ENCODE results near the gene OR4D2. TPM values are rescaled to one million over a fixed set of nuclear protein-coding genes. Genes with fewer than 3 reads are reported as not detected.
"Not testable (repeated sequence)": the region's sequence is repeated elsewhere in the genome, so short reads cannot be mapped to it uniquely, and the experiment has no call there.

The OR4D2 gene
- not detected for total RNA-seq

DNA sequence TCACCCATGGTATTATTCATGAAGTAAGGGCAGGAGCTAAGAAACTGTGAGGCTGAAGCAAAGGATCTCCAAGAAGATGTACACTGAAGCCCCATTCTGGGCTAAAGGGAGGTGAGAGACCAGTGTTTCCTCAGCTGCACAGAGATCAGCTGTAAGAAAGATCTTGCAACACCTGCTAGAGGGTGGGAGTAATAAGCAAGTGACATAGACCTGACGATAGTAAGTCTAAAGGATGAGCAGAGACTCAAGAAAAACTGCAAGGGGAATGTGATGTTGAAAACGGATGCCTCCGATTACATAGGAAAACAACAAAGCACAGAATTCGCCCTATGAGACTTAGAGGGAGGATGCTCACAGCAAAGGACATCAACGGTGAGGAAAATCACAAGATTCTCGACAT is at the start of gene OR4D2:
TSS of gene OR4D2 (plus strand) at position 301 of the 400 bp plus-strand sequence. CDS start 2,674 bp downstream, outside the sequence.
- no peak for DNase-seq
- Mint-ChIP-seq H3K27ac (no peak within 1 kb of the TSS), H3K27me3 (peaks cover 28% of the 10 kb centered on the region), H3K4me1 (peaks cover 36% of the 10 kb centered on the region), H3K4me3 (no peak within 1 kb of the TSS), H3K36me3 (ENCODE audit: low read depth) (peaks cover 3% of the 10 kb centered on the region), H3K9me3 (peaks cover 4% of the 10 kb centered on the region)
- ChIA-PET CTCF (no interaction called here), POLR2A (no interaction called here)

DNA sequence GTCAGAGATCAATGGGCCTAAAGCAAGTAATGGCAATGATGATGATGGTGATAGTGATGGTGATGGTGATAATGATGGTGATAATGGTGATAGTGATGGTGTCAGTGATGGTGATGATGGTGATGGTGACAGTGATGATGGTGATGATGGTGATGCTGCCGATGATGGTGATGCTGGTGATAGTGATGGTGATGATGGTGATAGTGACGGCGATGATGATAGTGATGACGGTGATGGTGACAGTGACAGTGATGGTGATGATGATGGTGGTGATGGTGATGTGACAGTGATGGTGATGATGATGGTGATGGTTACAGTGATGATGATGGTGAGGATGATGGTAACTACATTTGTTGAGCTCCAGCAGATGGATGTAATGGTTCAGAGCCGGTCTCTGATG is 49.4 kb upstream of the OR4D2 start:
- Mint-ChIP-seq H3K27ac (no peak overlapping the region), H3K27me3 (peaks cover 17% of the 10 kb centered on the region), H3K9me3 (no peaks in the 10 kb centered on the region), H3K4me3 (no peak overlapping the region), H3K4me1 (peaks cover 4% of the 10 kb centered on the region), H3K36me3 (ENCODE audit: low read depth) (no peaks in the 10 kb centered on the region)
- CTCF ChIA-PET: interaction anchor here (0.9 kb wide), 1 partner anchor 58 kb away, joined by 3 read pairs; no protein-coding TSS in a partner anchor
- POLR2A ChIA-PET: no interaction called here
- no peak for DNase-seq

DNA sequence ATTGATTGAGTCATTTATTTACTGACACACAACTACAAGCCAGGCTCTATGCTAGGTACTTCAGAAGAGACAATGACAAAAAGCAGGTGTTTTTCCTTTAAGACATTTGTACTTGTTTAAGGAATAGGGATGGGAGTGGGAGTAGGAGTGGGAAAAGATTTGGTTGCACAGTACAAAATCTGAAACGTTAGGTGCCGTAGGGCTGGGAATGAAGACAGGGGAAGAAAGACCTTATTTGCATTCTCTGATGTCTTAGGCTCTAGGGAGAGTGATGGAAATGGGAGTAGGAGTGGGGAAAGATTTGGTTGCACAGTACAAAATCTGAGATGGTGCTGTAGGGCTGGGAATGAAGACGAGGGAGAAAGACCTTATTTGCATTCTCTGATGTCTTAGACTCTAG is 47.3 kb upstream of the OR4D2 start:
- Mint-ChIP-seq H3K36me3 (ENCODE audit: low read depth) (no peaks in the 10 kb centered on the region), H3K9me3 (no peaks in the 10 kb centered on the region), H3K4me3 (no peak overlapping the region), H3K27ac (no peak overlapping the region), H3K27me3 (peaks cover 17% of the 10 kb centered on the region), H3K4me1 (peaks cover 6% of the 10 kb centered on the region)
- DNase-seq: no peak
- CTCF ChIA-PET: no interaction called here
- POLR2A ChIA-PET: no interaction called here

- Mint-ChIP-seq H3K27ac (no peak overlapping the region), H3K36me3 (ENCODE audit: low read depth) (no peaks in the 10 kb centered on the region), H3K27me3 (peaks cover 14% of the 10 kb centered on the region), H3K9me3 (no peaks in the 10 kb centered on the region), H3K4me3 (no peak overlapping the region), H3K4me1 (peaks cover 6% of the 10 kb centered on the region)
- DNase-seq: peak; percentile 77
- ChIA-PET CTCF (interaction anchor here (0.7 kb wide), 1 partner anchor 400 kb away, joined by 3 read pairs; no protein-coding TSS in a partner anchor), POLR2A (no interaction called here)
Observed at GRCh38 chr17:58120195-58120822, 46.5 kb upstream of the OR4D2 start.

DNA sequence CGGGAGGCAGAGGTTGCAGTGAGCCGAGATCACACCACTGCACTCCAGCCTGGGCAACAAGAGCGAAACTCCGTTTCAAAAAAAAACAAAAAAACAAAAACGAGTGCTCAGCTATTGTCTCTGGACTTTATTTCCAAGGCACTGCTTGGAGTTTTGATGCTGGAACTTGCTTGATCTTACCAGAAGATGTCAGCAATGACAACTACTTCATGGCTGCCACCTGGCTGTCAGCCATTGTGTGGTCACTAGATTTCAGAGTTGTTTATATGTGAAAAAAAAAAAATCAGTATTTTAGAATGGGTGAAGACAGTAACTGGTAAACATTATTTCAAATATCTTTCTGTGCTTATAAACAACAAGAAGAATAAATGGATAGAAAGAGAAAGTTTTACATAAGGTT is 44.9 kb upstream of the OR4D2 start:
- ChIA-PET CTCF (interaction anchor here (0.6 to 1.0 kb wide), 4 partner anchors 35 to 173 kb away, joined by 3 to 5 read pairs (median 5); no protein-coding TSS in a partner anchor), POLR2A (no interaction called here)
- H3K9me3 Mint-ChIP-seq: no peaks in the 10 kb centered on the region
- peak; percentile 63 for DNase-seq
- H3K4me3 Mint-ChIP-seq: no peak overlapping the region
- H3K27me3 Mint-ChIP-seq: peaks cover 16% of the 10 kb centered on the region
- no peaks in the 10 kb centered on the region for H3K36me3 Mint-ChIP-seq (ENCODE audit: low read depth)
- peaks cover 6% of the 10 kb centered on the region for H3K4me1 Mint-ChIP-seq
- H3K27ac Mint-ChIP-seq: no peak overlapping the region

GRCh38 chr17:58127846-58128245 is 38.9 kb upstream of the OR4D2 start:
- Mint-ChIP-seq H3K4me3 (no peak overlapping the region), H3K9me3 (no peaks in the 10 kb centered on the region), H3K27ac (no peak overlapping the region), H3K36me3 (ENCODE audit: low read depth) (no peaks in the 10 kb centered on the region), H3K27me3 (peaks cover 24% of the 10 kb centered on the region), H3K4me1 (peaks cover 4% of the 10 kb centered on the region)
- no peak for DNase-seq
- CTCF ChIA-PET: no interaction called here
- POLR2A ChIA-PET: interaction anchor here (0.5 kb wide), 1 partner anchor 298 kb away, joined by 3 read pairs; no protein-coding TSS in a partner anchor

DNA sequence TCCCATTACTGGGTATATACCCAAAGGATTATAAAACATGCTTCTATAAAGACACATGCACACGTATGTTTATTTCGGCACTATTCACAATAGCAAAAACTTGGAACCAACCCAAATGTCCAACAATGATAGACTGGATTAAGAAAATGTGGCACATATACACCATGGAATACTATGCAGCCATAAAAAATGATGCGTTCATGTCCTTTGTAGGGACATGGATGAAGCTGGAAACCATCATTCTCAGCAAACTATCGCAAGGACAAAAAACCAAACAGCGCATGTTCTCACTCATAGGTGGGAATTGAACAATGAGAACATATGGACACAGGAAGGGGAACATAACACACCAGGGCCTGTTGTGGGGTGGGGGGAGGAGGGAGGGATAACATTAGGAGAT is 34.1 kb upstream of the OR4D2 start:
- H3K9me3 Mint-ChIP-seq; H3K4me3 Mint-ChIP-seq; DNase-seq; H3K4me1 Mint-ChIP-seq; POLR2A ChIA-PET; CTCF ChIA-PET; H3K27ac Mint-ChIP-seq; H3K36me3 Mint-ChIP-seq (ENCODE audit: low read depth): not testable (repeated sequence)
- peaks cover 36% of the 10 kb centered on the region for H3K27me3 Mint-ChIP-seq

DNA sequence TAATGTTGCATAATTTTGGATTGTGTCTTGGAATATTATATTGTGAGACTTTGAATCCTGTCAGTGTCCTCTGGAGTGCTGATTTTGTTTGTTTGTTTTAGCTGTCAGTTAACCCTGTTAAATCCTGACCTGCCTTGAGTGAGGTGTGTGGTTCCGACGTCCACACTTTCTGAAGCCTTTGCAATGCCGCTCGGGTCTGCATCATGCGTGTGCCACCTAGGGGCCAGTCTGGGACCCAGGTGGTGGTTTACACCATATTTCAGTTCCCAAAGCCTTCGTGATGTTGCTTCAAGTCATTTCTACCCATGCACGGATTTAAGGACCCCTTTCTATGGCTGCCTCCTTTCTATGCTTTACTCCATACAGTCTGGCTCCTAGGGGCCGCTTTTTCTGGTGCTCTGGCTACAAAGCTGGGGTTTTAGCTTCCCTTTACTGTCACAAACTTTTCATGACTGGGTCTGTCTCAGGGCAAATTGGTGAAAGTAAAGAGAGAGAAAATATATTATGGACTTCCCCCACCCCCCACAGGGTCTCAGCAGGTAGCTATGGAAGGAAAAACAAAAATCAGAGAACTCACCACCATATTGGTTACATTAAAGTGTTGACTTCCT is 30.0 kb upstream of the OR4D2 start:
- Mint-ChIP-seq H3K27ac (no peak overlapping the region), H3K9me3 (peaks cover 4% of the 10 kb centered on the region), H3K4me3 (no peak overlapping the region), H3K4me1 (peaks cover 5% of the 10 kb centered on the region), H3K27me3 (peaks cover 31% of the 10 kb centered on the region), H3K36me3 (ENCODE audit: low read depth) (no peaks in the 10 kb centered on the region)
- CTCF ChIA-PET: interaction anchor here (0.6 to 1.3 kb wide), 3 partner anchors 33 to 82 kb away, joined by 3 to 5 read pairs (median 3); no protein-coding TSS in a partner anchor
- DNase-seq: no peak
- POLR2A ChIA-PET: no interaction called here

- ChIA-PET POLR2A (no interaction called here), CTCF (no interaction called here)
- Mint-ChIP-seq H3K9me3 (peaks cover 27% of the 10 kb centered on the region), H3K27ac (no peak overlapping the region), H3K4me3 (no peak overlapping the region), H3K4me1 (peaks cover 6% of the 10 kb centered on the region), H3K36me3 (ENCODE audit: low read depth) (peaks cover 23% of the 10 kb centered on the region), H3K27me3 (peaks cover 31% of the 10 kb centered on the region)
- no peak for DNase-seq
Observed at GRCh38 chr17:58141505-58141904, 25.3 kb upstream of the OR4D2 start.

- Mint-ChIP-seq H3K36me3 (ENCODE audit: low read depth) (peaks cover 25% of the 10 kb centered on the region), H3K9me3 (peaks cover 33% of the 10 kb centered on the region), H3K27me3 (peaks cover 46% of the 10 kb centered on the region)
- H3K4me1 Mint-ChIP-seq, H3K4me3 Mint-ChIP-seq, POLR2A ChIA-PET, DNase-seq, H3K27ac Mint-ChIP-seq, CTCF ChIA-PET: not testable (repeated sequence)
Observed at GRCh38 chr17:58143335-58143734, 23.4 kb upstream of the OR4D2 start.

DNA sequence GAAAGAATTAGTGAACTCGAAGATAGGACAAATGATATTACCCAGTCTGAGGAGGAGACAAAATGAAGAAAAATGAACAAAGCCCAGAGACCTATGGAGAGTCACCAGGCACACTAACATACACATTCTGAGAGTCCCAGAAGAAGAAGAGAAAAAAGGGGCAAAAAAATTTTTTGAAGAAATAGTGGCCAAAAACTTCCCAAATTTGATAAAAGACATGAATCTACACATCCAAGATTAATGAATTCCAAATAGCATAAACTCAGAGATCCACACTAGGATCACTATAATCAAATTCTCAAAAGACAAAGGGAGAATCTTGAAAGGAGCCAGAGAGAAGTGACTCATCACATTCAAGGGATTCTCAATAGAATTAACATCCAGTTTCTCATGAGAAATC is 22.0 kb upstream of the OR4D2 start:
- POLR2A ChIA-PET: no interaction called here
- no peak overlapping the region for H3K27ac Mint-ChIP-seq
- H3K27me3 Mint-ChIP-seq: peaks cover 59% of the 10 kb centered on the region
- peaks cover 36% of the 10 kb centered on the region for H3K9me3 Mint-ChIP-seq
- DNase-seq: no peak
- H3K4me1 Mint-ChIP-seq: peaks cover 4% of the 10 kb centered on the region
- peaks cover 25% of the 10 kb centered on the region for H3K36me3 Mint-ChIP-seq (ENCODE audit: low read depth)
- CTCF ChIA-PET: no interaction called here
- no peak overlapping the region for H3K4me3 Mint-ChIP-seq

DNA sequence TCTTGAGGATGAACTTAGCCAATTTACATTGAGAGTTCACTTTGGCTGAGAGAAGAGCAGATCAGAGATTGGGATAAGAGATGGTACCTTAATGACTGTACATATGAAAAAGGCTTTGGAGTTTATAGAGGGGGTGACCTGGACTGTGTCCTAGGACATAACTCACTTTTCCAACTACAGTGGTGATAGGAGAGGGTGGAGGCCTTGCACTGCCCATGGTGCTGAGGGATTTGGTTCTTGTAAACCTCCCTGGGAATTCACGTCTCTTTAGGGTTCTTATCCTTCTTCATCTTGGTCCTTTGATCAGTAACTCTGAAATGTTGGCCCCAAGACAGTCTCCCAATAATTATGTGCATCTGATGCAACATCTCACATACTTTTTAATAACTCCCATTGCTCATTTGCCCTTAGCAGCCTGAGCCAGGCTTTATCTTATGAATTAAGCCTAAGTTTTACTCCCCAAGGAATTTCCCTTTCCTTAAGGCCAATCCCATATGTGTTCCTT is 18.8 kb upstream of the OR4D2 start, which contains the start of gene OR4D1:
TSS of gene OR4D1 (plus strand) at position 455 of the 505 bp plus-strand sequence. CDS start 6,770 bp downstream, outside the sequence.
- CTCF ChIA-PET: no interaction called here
- DNase-seq: no peak
- Mint-ChIP-seq H3K27me3 (peaks cover 64% of the 10 kb centered on the region), H3K4me1 (peaks cover 25% of the 10 kb centered on the region), H3K27ac (peak within 1 kb of the TSS; percentile 50), H3K4me3 (no peak within 1 kb of the TSS), H3K9me3 (peaks cover 36% of the 10 kb centered on the region), H3K36me3 (ENCODE audit: low read depth) (peaks cover 27% of the 10 kb centered on the region)
- POLR2A ChIA-PET: no interaction called here

GRCh38 chr17:58148609-58149008 is 18.2 kb upstream of the OR4D2 start:
- H3K4me3 Mint-ChIP-seq: no peak overlapping the region
- H3K9me3 Mint-ChIP-seq: peaks cover 35% of the 10 kb centered on the region
- ChIA-PET CTCF (no interaction called here), POLR2A (no interaction called here)
- peak overlapping the region; percentile 50 for H3K27ac Mint-ChIP-seq
- DNase-seq: no peak
- H3K4me1 Mint-ChIP-seq: peaks cover 31% of the 10 kb centered on the region
- peaks cover 64% of the 10 kb centered on the region for H3K27me3 Mint-ChIP-seq
- H3K36me3 Mint-ChIP-seq (ENCODE audit: low read depth): peaks cover 26% of the 10 kb centered on the region

Measured in activated CD4-positive, alpha-beta T cell treated with anti-CD3 and anti-CD28 coated beads, Interleukin-2, amount 10 ng/mL, durations not matched to agents 7 days and 5 days (primary cell).